Kidney glomerular epithelial cell (primary cell): ENCODE measurements around the gene GPR160.

Experiments used
- DNase-seq: peaks from one replicate; lab custom pipeline; 2025; lab: John Stamatoyannopoulos, UW

Gene GPR160

GRCh38 chr3:170037463-170038433 lies at the start of gene GPR160:
Gene GPR160, plus strand, starts transcription at chr3:170037995. Its CDS starts 45,978 bp downstream, at chr3:170083973.
- DNase-seq, result peak; percentile 33

- no peak for DNase-seq
These were observed 47.4 kb upstream of the GPR160 start for GRCh38 chr3:169990431-169990830.

- no peak for DNase-seq
These were observed 45.6 kb upstream of the GPR160 start for GRCh38 chr3:169992156-169992555.

GRCh38 chr3:169992781-169993180 lies 45.0 kb upstream of the GPR160 start:
- DNase-seq, result no peak

GRCh38 chr3:169993761-169994160 lies 44.0 kb upstream of the GPR160 start:
- no peak for DNase-seq

- no peak for DNase-seq
These were observed 41.7 kb upstream of the GPR160 start for GRCh38 chr3:169996063-169996462.

GRCh38 chr3:169998668-169999131 lies 39.1 kb upstream of the GPR160 start:
- DNase-seq, result no peak

- no peak for DNase-seq
These were observed 38.4 kb upstream of the GPR160 start for GRCh38 chr3:169999433-169999832.

- DNase-seq, result no peak
These were observed 37.7 kb upstream of the GPR160 start for GRCh38 chr3:170000051-170000450.

- no peak for DNase-seq
These were observed 35.6 kb upstream of the GPR160 start for GRCh38 chr3:170002231-170002630.

GRCh38 chr3:170002879-170003278 lies 34.9 kb upstream of the GPR160 start:
- no peak for DNase-seq

GRCh38 chr3:170003881-170004356 lies 33.9 kb upstream of the GPR160 start:
- no peak for DNase-seq

- no peak for DNase-seq
These were observed 30.6 kb upstream of the GPR160 start for GRCh38 chr3:170007031-170007663.

GRCh38 chr3:170010498-170010897 lies 27.3 kb upstream of the GPR160 start:
- DNase-seq, result no peak

- DNase-seq, result peak; percentile 10
These were observed 25.0 kb upstream of the GPR160 start for GRCh38 chr3:170012683-170013400.

GRCh38 chr3:170016057-170016456 lies 21.7 kb upstream of the GPR160 start:
- DNase-seq, result no peak

- DNase-seq, result peak; percentile 32
These were observed 18.5 kb upstream of the GPR160 start for GRCh38 chr3:170019306-170019705.

- no peak for DNase-seq
These were observed 16.7 kb upstream of the GPR160 start for GRCh38 chr3:170021083-170021482.

- no peak for DNase-seq
These were observed 15.5 kb upstream of the GPR160 start for GRCh38 chr3:170022336-170022735.

GRCh38 chr3:170023165-170023564 lies 14.6 kb upstream of the GPR160 start:
- no peak for DNase-seq

GRCh38 chr3:170024581-170024980 lies 13.2 kb upstream of the GPR160 start:
- DNase-seq, result no peak
